AG04450 (cell line): ENCODE data around the gene MAFG. TPM values are rescaled to one million over a fixed set of nuclear protein-coding genes. Genes with fewer than 3 reads are reported as not detected.

Source experiments
- CTCF ChIA-PET: fragments of 300-600, 350-600 bp; formaldehyde crosslinking; extraction: SDS; loops from one replicate; lab custom pipeline; 2022; ENCODE audit warnings: antibody characterized with exemption, inconsistent platforms; lab: Charles Lee
- POLR2A ChIA-PET: fragments of 350-600 bp; formaldehyde crosslinking; extraction: SDS; loops from one replicate; lab custom pipeline; 2021; ENCODE audit warnings: antibody characterized with exemption, inconsistent platforms; lab: Yijun Ruan, JAX
- DNase-seq: peaks from one replicate; pipeline ENCODE4 v3.0.0-alpha.2; 2011; ENCODE audit warnings: low read depth, low spot score
- H3K27ac ChIP-seq: one replicate; pipeline ENCODE4 v1.5.1; 2012; ENCODE audit warnings: low read depth, low read length, control low read depth
- H3K27me3 ChIP-seq: one replicate; pipeline ENCODE4 v1.6.0; 2012; ENCODE audit warnings: low read length; ENCODE audit not compliant: control insufficient read depth, insufficient read depth
- H3K4me3 ChIP-seq: 2 replicates; pipeline ENCODE4 v1.5.1; 2011; ENCODE audit warnings: mild to moderate bottlenecking, low read depth, low read length, control low read depth
- H3K9me3 ChIP-seq: 2 replicates; pipeline ENCODE4 v1.5.1; 2012; ENCODE audit warnings: low read length; ENCODE audit not compliant: control insufficient read depth, insufficient read depth
- CTCF ChIP-seq: IDR thresholded peaks from 2 replicates; pipeline ENCODE4 v1.5.1; 2011; ENCODE audit warnings: low read depth, low read length, control low read depth, inconsistent platforms
- polyA plus RNA-seq: library from polyadenylated mRNA; depleted of rRNA; stranded (reverse); fragments of >200 nt; gene quantifications from 2 replicates; pipeline ENCODE4 v1.2.3, GENCODE V29; 2011

The MAFG gene
- polyA plus RNA-seq, 1 experiment: 17.7 TPM

DNA sequence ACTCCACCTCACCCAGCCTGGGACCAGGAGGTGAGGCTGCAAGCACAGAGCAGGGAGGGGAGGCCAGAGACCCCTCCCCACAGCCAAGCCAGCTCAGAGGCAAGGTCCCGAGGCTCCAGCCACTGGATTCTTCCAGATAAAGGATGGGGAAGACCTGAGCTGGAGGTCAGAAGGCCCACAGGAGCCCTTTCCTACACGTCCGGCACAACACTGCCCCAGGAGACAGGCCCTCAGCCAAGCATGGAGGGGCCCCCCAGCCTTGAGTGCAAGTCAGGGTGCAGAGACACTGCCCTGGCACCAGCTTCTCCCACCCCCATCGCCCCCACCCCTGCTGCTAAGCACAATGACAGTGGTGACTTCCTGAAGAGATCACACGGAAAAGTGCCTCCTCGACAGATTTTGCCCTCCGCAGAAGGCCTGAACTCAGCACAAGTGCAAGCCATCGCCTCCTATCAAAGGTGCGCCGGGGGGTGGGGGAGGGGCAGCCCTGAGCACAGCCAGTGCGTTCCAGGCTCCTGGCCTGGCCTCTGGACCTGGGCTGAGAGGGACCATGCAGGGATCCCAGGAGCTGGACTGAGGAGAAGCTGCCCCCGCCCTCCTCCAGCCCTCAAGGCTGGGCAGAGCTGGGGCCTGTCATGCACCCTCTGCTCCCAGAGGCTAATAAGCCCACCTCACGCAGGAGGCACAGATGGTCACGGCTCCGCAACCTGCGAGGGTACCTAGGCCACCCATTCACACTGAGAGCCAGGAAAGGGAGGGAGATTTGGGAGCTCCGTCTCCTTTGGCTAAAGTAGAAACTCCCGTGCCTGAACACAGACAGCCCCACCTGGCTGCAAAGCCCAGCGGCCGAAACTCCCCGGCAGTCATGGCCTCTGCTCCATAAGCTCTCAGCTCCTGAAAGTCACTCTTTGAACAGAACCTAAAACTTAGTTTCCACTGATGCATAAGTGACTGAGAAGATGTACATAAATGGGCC is 2.7 kb downstream of the MAFG start:
- H3K9me3 ChIP-seq: no peaks in the 10 kb centered on the region; the same call in 1 of the 2 replicates
- POLR2A ChIA-PET: interaction anchor here (0.6 to 1.8 kb wide), 4 partner anchors 9 to 1154 kb away, joined by 4 to 10 read pairs (median 7); partner anchors contain the start of gene METRNL
- CTCF ChIA-PET: no interaction called here
- peak overlapping the region; percentile 90 for H3K27ac ChIP-seq
- H3K27me3 ChIP-seq: no peaks in the 10 kb centered on the region
- H3K4me3 ChIP-seq: no peak overlapping the region
- DNase-seq: no peak
- no peak for TF ChIP-seq CTCF

DNA sequence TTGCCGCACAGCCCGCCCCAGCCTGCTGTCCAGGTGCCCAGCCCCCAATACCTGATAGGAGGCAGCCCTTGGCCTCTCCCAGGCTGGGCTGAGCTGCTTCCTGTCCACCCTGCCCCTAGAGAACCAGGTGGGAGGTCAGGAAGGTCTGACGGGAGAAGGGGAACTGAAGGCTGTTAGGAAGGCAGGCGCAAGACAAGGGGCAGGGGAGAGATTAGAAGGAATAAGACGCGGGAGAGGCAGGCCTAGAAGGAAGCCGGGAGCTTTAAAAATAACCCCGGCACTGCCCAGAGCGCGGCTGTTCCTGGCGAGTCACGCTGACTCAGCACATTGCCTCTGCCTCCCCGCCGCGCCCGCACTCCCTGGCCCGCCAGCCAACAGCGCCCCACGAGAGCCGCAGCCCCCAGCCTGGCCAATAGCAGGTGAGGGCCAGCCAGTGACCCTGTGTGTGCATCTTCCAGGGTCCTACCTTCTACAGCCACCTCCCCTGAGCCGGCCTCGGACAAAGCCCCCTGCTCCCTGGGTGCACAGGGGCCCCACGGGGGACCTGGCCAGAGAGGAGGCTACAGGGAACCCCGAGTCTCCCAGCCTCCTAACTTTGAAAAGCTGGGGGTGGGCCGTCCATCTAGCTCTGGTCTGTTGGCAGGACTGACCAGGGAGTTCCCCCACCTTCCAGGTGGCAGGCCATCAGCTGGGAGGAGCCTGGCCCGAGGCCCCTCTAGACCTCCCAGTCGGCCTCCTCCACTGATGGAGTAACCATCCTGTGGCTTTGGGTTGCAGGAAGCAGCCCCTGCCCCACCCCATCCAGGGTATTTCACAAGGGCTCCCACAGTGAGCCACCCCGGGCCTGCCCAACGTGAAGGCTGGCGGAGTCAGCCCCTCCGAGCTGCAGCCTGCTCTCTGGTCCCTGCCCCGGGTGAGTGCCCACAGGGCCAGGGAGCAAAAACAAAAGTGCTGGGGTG is 4.0 kb downstream of the MAFG start:
- peak; percentile 46 for DNase-seq
- Histone ChIP-seq H3K9me3 (no peaks in the 10 kb centered on the region; the same call in 1 of the 2 replicates), H3K4me3 (peak overlapping the region; percentile 58), H3K27ac (peak overlapping the region; percentile 90), H3K27me3 (no peaks in the 10 kb centered on the region)
- ChIA-PET POLR2A (interaction anchor here (0.6 to 1.8 kb wide), 5 partner anchors 10 to 221 kb away, joined by 3 to 10 read pairs (median 4); partner anchors contain the start of genes CENPX, LRRC45 and MRPL12), CTCF (interaction anchor here (0.6 to 1.8 kb wide), 2 partner anchors 14 to 54 kb away, joined by 3 to 4 read pairs; no protein-coding TSS in a partner anchor)
- TF ChIP-seq CTCF: no peak

DNA sequence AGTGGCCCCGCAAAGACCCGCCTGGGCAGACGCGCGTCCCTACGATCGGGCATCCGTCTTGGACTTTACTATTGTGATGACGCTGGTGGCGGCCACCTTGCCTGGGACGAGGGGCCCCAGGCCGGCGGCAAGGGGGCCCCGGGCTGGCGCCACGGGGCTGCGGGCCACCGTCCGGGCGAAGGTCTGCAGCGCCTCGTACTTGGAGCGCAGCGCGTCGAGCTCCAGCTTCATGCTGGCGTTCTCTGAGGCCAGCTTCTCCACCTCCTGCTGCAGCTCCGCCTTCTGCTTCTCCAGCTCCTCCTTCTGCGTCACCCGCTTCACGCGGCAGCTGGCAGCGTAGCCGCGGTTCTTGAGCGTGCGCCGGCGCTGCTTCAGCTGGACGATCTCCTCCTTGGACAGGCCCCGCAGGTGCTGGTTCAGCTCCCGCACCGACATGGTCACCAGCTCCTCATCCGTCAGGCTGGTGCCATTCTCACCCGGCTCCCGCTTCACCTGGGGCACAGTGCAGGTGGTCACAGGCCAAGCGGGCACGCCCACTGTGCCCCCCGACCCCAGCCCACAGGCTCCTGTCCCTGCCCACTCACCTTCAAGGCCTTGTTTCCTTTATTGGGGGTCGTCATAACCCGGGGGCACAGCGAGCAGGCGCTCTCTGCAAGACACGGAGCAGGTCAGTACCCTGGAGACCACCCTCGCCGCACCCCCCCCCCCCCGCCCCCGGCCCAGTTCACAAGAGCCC is 4.8 kb downstream of the MAFG start:
- peak overlapping the region; percentile 58 for H3K4me3 ChIP-seq
- ChIA-PET POLR2A (interaction anchor here (1.0 to 1.8 kb wide), 4 partner anchors 11 to 220 kb away, joined by 3 to 5 read pairs (median 4); partner anchors contain the start of genes CENPX, LRRC45 and MRPL12), CTCF (interaction anchor here (1.8 kb wide), 1 partner anchor 13 kb away, joined by 4 read pairs; no protein-coding TSS in a partner anchor)
- no peaks in the 10 kb centered on the region for H3K27me3 ChIP-seq
- no peak for DNase-seq
- no peak for TF ChIP-seq CTCF
- no peaks in the 10 kb centered on the region; the same call in 1 of the 2 replicates for H3K9me3 ChIP-seq
- H3K27ac ChIP-seq: peak overlapping the region; percentile 90

DNA sequence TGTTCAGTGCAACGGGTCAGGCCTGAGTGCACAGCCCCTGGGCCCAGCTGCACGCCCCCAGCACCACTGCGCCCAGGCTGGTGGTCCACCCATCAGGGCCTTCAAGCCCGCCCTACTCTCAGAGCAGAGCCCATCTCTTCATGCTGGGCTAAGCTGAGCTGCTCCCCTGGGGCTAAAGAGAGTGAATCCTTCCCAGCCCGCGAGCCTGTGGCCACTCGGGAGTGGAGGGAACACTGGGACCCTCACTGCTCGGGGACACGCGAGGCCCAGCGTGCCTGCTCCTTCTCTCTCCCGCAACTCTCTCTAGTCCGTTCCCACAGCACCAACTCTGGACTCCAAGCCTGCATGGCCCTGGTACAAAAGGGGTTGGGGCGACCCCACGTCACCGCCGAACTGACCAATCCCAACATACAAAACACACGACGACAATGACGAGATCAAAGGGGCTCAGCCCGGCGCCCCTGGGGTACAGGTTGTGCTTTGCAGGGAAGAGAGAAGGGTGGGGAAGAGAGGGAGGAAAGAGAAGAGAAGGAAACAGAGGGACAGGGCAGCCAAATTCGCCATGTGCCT is 5.5 kb downstream of the MAFG start:
- POLR2A ChIA-PET: interaction anchor here (0.7 kb wide), 1 partner anchor 226 kb away, joined by 3 read pairs; no protein-coding TSS in a partner anchor

More for the DNA sequence above, 5.5 kb downstream of the MAFG start:
- Histone ChIP-seq H3K9me3 (no peaks in the 10 kb centered on the region; the same call in 1 of the 2 replicates), H3K27me3 (no peaks in the 10 kb centered on the region), H3K27ac (no peak overlapping the region), H3K4me3 (no peak overlapping the region)
- no peak for DNase-seq
- TF ChIP-seq CTCF: no peak
- CTCF ChIA-PET: no interaction called here
